ENCODE data around the gene LPAR6.
"Not testable (repeated sequence)": the region's sequence is repeated elsewhere in the genome, so short reads cannot be mapped to it uniquely, and the experiment has no call there.

LPAR6 gene, protein sequence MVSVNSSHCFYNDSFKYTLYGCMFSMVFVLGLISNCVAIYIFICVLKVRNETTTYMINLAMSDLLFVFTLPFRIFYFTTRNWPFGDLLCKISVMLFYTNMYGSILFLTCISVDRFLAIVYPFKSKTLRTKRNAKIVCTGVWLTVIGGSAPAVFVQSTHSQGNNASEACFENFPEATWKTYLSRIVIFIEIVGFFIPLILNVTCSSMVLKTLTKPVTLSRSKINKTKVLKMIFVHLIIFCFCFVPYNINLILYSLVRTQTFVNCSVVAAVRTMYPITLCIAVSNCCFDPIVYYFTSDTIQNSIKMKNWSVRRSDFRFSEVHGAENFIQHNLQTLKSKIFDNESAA

DNA sequence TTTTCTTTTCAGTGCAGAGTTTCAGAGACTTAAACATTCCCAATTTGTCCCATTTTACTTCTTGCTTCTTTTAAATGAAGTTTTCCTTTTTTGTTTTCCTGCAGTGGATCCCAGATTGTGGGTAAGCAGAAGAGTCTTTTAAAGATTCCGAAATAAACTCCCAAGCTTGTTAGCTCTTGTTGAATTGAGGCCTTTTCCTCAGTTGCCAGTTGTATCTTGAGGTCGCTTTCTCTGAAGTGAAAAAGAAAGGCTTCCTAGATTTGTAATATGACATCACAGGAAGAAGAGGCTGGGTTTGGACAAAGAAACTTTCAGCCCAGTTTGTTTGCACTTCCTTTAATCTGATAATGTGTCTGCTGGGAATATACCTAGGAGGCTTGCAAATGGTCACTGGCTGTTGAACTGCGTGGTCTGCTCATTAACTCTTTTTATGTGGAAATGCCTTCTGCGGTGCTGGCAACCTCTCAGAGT, at the start of gene LPAR6:
TSS of gene LPAR6 (minus strand) at position 233 of the 471 bp plus-strand sequence. CDS start 690 bp downstream, outside the sequence.
- ChIA-PET CTCF (no interaction called here), POLR2A (interaction anchor here (1.1 kb wide), 1 partner anchor 14 kb away, joined by 3 read pairs; no protein-coding TSS in a partner anchor)
- no peak for DNase-seq (ENCODE audit: extremely low spot score)
- TF ChIP-seq BHLHE40 (IDR thresholded peaks at IDR 0.05; ENCODE audit: borderline replicate concordance): no peak
- no peak for TF ChIP-seq TARDBP (IDR thresholded peaks at IDR 0.05)
- no peak for TF ChIP-seq LEF1 (IDR thresholded peaks at IDR 0.05; ENCODE audit: borderline replicate concordance)
- TF ChIP-seq NFRKB (IDR thresholded peaks at IDR 0.05): no peak
- no peak for TF ChIP-seq ARNT (IDR thresholded peaks at IDR 0.05)
- TF ChIP-seq HDGF (IDR thresholded peaks at IDR 0.05; ENCODE audit: borderline replicate concordance): no peak
- TF ChIP-seq, protein P1, sequence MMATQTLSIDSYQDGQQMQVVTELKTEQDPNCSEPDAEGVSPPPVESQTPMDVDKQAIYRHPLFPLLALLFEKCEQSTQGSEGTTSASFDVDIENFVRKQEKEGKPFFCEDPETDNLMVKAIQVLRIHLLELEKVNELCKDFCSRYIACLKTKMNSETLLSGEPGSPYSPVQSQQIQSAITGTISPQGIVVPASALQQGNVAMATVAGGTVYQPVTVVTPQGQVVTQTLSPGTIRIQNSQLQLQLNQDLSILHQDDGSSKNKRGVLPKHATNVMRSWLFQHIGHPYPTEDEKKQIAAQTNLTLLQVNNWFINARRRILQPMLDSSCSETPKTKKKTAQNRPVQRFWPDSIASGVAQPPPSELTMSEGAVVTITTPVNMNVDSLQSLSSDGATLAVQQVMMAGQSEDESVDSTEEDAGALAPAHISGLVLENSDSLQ (IDR thresholded peaks at IDR 0.05): no peak
- no peak for TF ChIP-seq FOXK2 (IDR thresholded peaks at IDR 0.05)
- TF ChIP-seq ZNF384 (IDR thresholded peaks at IDR 0.05): no peak
- no peak for TF ChIP-seq FOXA1 (IDR thresholded peaks at IDR 0.05)
- TF ChIP-seq FOXM1 (IDR thresholded peaks at IDR 0.05; ENCODE audit: borderline replicate concordance): no peak
- TF ChIP-seq SUZ12 (IDR thresholded peaks at IDR 0.05): no peak

DNA sequence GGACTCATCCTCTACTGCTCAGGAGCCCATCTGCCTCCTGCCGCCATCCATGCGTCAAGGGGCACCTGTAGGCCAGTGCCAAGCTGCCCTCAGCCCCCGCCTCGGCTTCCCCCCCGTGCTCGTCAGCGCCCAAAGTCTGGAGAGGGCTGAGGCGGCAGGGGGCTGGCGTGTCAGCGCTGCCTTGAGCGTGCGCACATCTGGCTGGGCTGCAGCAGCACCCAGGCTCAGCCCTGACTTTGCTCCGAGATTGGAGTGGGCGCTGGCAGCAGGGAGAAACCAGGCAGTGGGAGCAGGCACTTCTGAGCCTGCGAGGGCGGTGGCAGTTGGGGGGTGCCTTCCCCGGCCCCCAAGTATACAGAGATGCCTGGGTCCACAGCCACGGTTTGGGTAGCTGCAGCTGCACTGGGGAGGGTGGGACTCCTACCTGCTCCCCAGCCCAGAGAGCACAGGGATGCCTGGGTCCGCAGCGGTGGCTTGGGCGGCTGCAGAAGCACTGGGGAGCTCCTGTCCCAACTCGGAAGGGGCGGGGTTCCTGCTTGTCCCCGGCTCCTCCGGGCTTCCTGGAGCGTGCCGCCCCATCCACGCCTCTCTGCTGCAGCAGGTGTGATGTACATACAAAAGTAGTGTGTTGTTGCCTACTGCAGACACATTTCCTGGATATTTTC, 44.8 kb upstream of the LPAR6 start:
- POLR2A ChIA-PET: no interaction called here
- DNase-seq (ENCODE audit: extremely low spot score): no peak
- CTCF ChIA-PET: no interaction called here
- TF ChIP-seq L3MBTL2 (conservative IDR thresholded peaks at IDR 0.05) (no peak), ARNT (IDR thresholded peaks at IDR 0.05) (no peak), NFRKB (IDR thresholded peaks at IDR 0.05) (no peak)

DNA sequence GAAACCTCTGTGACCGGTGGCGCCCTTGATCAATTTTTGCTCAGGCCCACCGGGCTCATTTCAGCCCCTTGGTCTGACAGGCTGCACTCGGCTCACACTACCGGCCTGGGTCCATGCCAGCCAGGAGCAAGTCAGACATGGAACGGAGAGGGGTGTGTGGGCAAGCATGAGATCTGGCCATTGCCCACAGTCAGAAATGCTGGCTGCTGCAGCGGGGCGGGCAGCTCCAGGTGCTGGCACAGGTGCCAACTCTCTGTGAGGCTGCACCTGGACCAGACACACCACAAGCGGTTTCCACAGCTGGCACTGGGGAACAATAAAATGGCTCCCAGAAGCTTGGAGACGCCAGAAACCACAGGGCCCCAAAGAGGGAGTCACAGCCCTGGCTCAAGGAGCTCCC, 43.6 kb upstream of the LPAR6 start:
- ChIA-PET CTCF (no interaction called here), POLR2A (no interaction called here)

DNA sequence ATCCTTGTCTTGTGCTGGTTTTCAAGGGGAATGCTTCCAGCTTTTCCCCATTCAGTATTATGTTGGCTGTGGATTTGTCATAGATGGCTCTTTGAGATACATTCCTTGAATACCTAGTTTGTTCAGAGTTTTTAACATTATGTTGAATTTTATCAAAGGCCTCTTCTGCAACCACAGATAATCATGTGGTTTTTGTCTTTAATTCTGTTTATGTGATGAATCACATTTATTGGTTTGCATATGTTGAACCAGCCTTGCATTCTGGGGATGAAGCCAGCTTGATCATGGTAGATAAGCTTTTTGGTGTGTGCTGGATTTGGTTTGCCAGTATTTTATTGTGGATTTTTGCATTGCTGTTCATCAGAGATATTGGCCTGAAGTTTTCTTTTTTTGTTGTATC, 38.3 kb upstream of the LPAR6 start:
- DNase-seq (ENCODE audit: extremely low spot score); CTCF ChIA-PET; POLR2A ChIA-PET: not testable (repeated sequence)

More for the DNA sequence above, 43.6 kb upstream of the LPAR6 start:
- no peak for DNase-seq (ENCODE audit: extremely low spot score)
- no peak for TF ChIP-seq SUZ12 (IDR thresholded peaks at IDR 0.05)
- TF ChIP-seq ZNF384 (IDR thresholded peaks at IDR 0.05): no peak

DNA sequence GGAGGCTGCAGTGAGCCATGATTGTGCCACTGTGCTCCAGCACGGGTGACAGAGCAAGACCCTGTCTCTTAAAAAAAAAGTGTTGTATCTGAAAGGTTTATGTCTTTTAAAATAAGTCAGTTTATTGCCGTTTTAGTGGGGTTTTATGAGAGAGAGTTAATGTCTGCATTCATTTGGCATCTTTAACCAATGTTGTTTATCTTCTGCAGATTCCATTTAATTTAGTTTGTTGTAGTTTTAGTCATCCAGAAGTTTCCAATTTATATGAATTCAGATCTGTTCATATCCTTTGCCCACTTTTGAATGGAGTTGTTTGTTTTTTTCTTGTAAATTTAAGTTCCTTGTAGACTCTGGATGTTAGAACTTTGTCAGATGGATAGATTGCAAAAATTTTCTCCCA, 36.7 kb upstream of the LPAR6 start:
- ChIA-PET POLR2A (no interaction called here), CTCF (no interaction called here)
- TF ChIP-seq, protein P1 (IDR thresholded peaks at IDR 0.05): no peak
- TF ChIP-seq LEF1 (IDR thresholded peaks at IDR 0.05; ENCODE audit: borderline replicate concordance) (no peak), CTBP1 (IDR thresholded peaks at IDR 0.05; ENCODE audit: borderline replicate concordance) (no peak), SP1 (IDR thresholded peaks at IDR 0.05) (no peak), HDGF (IDR thresholded peaks at IDR 0.05; ENCODE audit: borderline replicate concordance) (no peak), SUZ12 (IDR thresholded peaks at IDR 0.05) (no peak), ELF4 (IDR thresholded peaks at IDR 0.05) (no peak), ARNT (IDR thresholded peaks at IDR 0.05) (no peak), TARDBP (IDR thresholded peaks at IDR 0.05) (no peak), FOXM1 (IDR thresholded peaks at IDR 0.05; ENCODE audit: borderline replicate concordance) (no peak), NFRKB (IDR thresholded peaks at IDR 0.05) (no peak), L3MBTL2 (conservative IDR thresholded peaks at IDR 0.05) (no peak), BHLHE40 (IDR thresholded peaks at IDR 0.05; ENCODE audit: borderline replicate concordance) (no peak)
- no peak for DNase-seq (ENCODE audit: extremely low spot score)

DNA sequence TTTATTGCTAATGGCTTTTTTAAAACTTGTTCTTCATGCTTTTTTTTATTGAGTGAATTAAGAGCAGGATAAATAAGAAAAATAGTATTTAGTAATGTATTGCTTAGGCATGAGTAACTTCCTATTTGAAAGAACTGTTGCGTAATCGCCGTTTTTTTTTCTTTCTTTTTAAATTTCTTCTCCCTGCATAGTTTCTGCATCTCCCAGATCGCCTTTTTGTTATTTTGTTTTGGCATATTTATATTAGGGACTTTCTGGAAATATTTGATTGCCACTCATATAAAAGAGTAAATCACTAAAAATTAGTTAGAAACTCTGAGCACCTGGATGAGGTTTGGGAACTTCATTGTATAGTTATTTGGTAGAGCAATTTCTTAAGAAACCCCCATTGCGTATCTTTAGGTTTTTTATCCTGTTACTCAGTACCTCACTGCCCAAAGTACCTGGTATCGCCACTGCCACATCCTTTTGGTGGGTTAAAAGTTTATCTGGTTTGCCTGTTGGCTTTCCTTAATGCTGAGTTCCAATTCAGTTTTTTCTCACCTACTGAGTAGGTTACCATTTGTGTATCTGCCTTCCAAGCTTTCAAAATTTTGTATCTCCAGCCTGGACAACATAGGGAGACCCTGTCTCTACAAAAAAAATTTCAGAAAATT, 36.2 kb upstream of the LPAR6 start:
- DNase-seq (ENCODE audit: extremely low spot score): no peak
- ChIA-PET POLR2A (no interaction called here), CTCF (no interaction called here)
- TF ChIP-seq BHLHE40 (IDR thresholded peaks at IDR 0.05; ENCODE audit: borderline replicate concordance) (no peak), L3MBTL2 (conservative IDR thresholded peaks at IDR 0.05) (no peak)

DNA sequence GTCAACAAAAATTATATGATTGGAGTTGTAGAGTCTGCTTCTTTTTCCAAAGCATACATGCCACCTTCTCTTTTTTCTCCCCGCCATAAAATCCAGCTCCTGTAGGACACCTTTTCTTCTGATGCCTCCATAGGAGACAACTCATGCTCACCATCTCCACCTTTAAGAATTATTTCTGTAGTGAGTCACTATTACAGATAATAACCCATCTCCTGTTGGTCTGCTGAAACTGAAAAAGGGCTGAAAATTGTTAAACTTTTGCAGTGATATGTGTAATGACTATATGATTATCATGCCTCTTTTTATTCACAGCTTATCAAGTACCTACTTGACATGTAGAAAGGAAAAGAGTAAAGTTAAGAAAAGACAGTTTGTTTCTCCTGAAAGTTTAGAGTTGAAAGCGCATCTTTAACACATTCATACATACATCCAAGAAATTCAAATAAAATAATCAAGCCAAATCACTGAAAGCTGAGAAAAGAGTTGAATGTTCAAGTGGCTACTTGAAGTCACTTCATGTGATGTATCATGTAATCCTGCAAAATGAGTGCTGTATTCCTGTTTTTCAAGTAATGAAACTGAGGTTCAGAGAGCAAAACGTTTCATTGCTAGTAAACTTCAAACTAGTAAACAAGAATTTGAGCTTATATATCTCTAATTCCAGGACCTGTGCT, 35.5 kb upstream of the LPAR6 start:
- no peak for TF ChIP-seq ARNT (IDR thresholded peaks at IDR 0.05)
- no peak for TF ChIP-seq HDGF (IDR thresholded peaks at IDR 0.05; ENCODE audit: borderline replicate concordance)
- no peak for TF ChIP-seq ELF4 (IDR thresholded peaks at IDR 0.05)
- TF ChIP-seq NFRKB (IDR thresholded peaks at IDR 0.05): no peak
- no peak for TF ChIP-seq SUZ12 (IDR thresholded peaks at IDR 0.05)
- no peak for TF ChIP-seq FOXA1 (IDR thresholded peaks at IDR 0.05)
- no peak for TF ChIP-seq LEF1 (IDR thresholded peaks at IDR 0.05; ENCODE audit: borderline replicate concordance)
- TF ChIP-seq BHLHE40 (IDR thresholded peaks at IDR 0.05; ENCODE audit: borderline replicate concordance): no peak
- no peak for TF ChIP-seq SP1 (IDR thresholded peaks at IDR 0.05)
- TF ChIP-seq L3MBTL2 (conservative IDR thresholded peaks at IDR 0.05): no peak
- no peak for TF ChIP-seq CTBP1 (IDR thresholded peaks at IDR 0.05; ENCODE audit: borderline replicate concordance)
- no peak for TF ChIP-seq TARDBP (IDR thresholded peaks at IDR 0.05)
- no peak for TF ChIP-seq ZNF384 (IDR thresholded peaks at IDR 0.05)
- TF ChIP-seq FOXM1 (IDR thresholded peaks at IDR 0.05; ENCODE audit: borderline replicate concordance): no peak
- TF ChIP-seq, protein P1 (IDR thresholded peaks at IDR 0.05): no peak
- TF ChIP-seq FOXK2 (IDR thresholded peaks at IDR 0.05): no peak
- ChIA-PET POLR2A (no interaction called here), CTCF (no interaction called here)
- no peak for DNase-seq (ENCODE audit: extremely low spot score)

All from HEK293T (cell line).